ENCODE data around the gene TTC39B. TPM values are rescaled to one million over a fixed set of nuclear protein-coding genes. Genes with fewer than 3 reads are reported as not detected.
"Not testable (repeated sequence)": the region's sequence is repeated elsewhere in the genome, so short reads cannot be mapped to it uniquely, and the experiment has no call there.

TTC39B gene
- total RNA-seq, 2 experiments from 2014 or later, result 0.06 TPM; not detected in 1

GRCh38 chr9:15332939-15333338, 25.9 kb upstream of the TTC39B start:
- no peaks in the 10 kb centered on the region for H3K4me1 ChIP-seq (ENCODE audit: insufficient read depth, low read length, poor library complexity, severe bottlenecking)
- intact Hi-C loops (cut with micrococcal nuclease; ENCODE audit: unreplicated experiment), result no loop called here
- H3K9me3 ChIP-seq (ENCODE audit: low read length), result no peaks in the 10 kb centered on the region
- no peak for DNase-seq (ENCODE audit: low spot score)
- no peak for TF ChIP-seq EZH2phosphoT487 (IDR thresholded peaks at IDR 0.05; ENCODE audit: borderline replicate concordance, low read depth, low read length)
- TF ChIP-seq CTCF (conservative IDR thresholded peaks at IDR 0.05; ENCODE audit: low read length), result no peak
- no TSS peak for BruUV-seq (replicated peaks)
- CTCF ChIA-PET (ENCODE audit: unreplicated experiment), result no interaction called here
- no peaks in the 10 kb centered on the region for H3K79me2 ChIP-seq (ENCODE audit: insufficient read depth, low read depth, low read length)
- H4K20me1 ChIP-seq (ENCODE audit: insufficient read depth, low read length), result no peaks in the 10 kb centered on the region
- no peak overlapping the region for H3K4me3 ChIP-seq (ENCODE audit: low read depth, low read length, poor library complexity, severe bottlenecking)
- no peaks in the 10 kb centered on the region for H3K9me2 ChIP-seq (ENCODE audit: insufficient read depth, low read length)
- H2AFZ ChIP-seq (ENCODE audit: low read length), result no peak overlapping the region
- H3K36me3 ChIP-seq (ENCODE audit: insufficient read depth, low read length), result no peaks in the 10 kb centered on the region
- POLR2A ChIA-PET, result no interaction called here
- no peak overlapping the region for H3K27ac ChIP-seq (ENCODE audit: low read depth, low read length, poor library complexity, severe bottlenecking)
- H3K4me2 ChIP-seq (ENCODE audit: low read length), result no peak overlapping the region

GRCh38 chr9:15329539-15330109, 22.6 kb upstream of the TTC39B start:
- Histone ChIP-seq H3K36me3 (ENCODE audit: insufficient read depth, low read length) (no peaks in the 10 kb centered on the region), H4K20me1 (ENCODE audit: insufficient read depth, low read length) (no peaks in the 10 kb centered on the region), H2AFZ (ENCODE audit: low read length) (no peak overlapping the region), H3K9me3 (ENCODE audit: low read length) (no peaks in the 10 kb centered on the region), H3K4me2 (ENCODE audit: low read length) (no peak overlapping the region), H3K9me2 (ENCODE audit: insufficient read depth, low read length) (no peaks in the 10 kb centered on the region), H3K79me2 (ENCODE audit: insufficient read depth, low read depth, low read length) (no peaks in the 10 kb centered on the region), H3K4me1 (ENCODE audit: insufficient read depth, low read length, poor library complexity, severe bottlenecking) (no peaks in the 10 kb centered on the region), H3K4me3 (ENCODE audit: low read depth, low read length, poor library complexity, severe bottlenecking) (no peak overlapping the region), H3K27ac (ENCODE audit: low read depth, low read length, poor library complexity, severe bottlenecking) (no peak overlapping the region)
- no TSS peak for BruUV-seq (replicated peaks)
- intact Hi-C loops (cut with micrococcal nuclease; ENCODE audit: unreplicated experiment), result no loop called here
- CTCF ChIA-PET (ENCODE audit: unreplicated experiment), result no interaction called here
- POLR2A ChIA-PET, result no interaction called here
- TF ChIP-seq CTCF (conservative IDR thresholded peaks at IDR 0.05; ENCODE audit: low read length) (no peak), EZH2phosphoT487 (IDR thresholded peaks at IDR 0.05; ENCODE audit: borderline replicate concordance, low read depth, low read length) (no peak)
- no peak for DNase-seq (ENCODE audit: low spot score)

GRCh38 chr9:15328946-15329345, 21.9 kb upstream of the TTC39B start:
- H3K9me2 ChIP-seq (ENCODE audit: insufficient read depth, low read length), result no peaks in the 10 kb centered on the region

GRCh38 chr9:15322695-15323094, 15.7 kb upstream of the TTC39B start:
- H3K79me2 ChIP-seq (ENCODE audit: insufficient read depth, low read depth, low read length); H3K36me3 ChIP-seq (ENCODE audit: insufficient read depth, low read length); POLR2A ChIA-PET; CTCF ChIA-PET (ENCODE audit: unreplicated experiment); H4K20me1 ChIP-seq (ENCODE audit: insufficient read depth, low read length); H3K9me3 ChIP-seq (ENCODE audit: low read length); H3K4me3 ChIP-seq (ENCODE audit: low read depth, low read length, poor library complexity, severe bottlenecking); H3K27ac ChIP-seq (ENCODE audit: low read depth, low read length, poor library complexity, severe bottlenecking); BruUV-seq (replicated peaks); H3K4me2 ChIP-seq (ENCODE audit: low read length); intact Hi-C loops (cut with micrococcal nuclease; ENCODE audit: unreplicated experiment); H3K4me1 ChIP-seq (ENCODE audit: insufficient read depth, low read length, poor library complexity, severe bottlenecking); H2AFZ ChIP-seq (ENCODE audit: low read length); H3K9me2 ChIP-seq (ENCODE audit: insufficient read depth, low read length); DNase-seq (ENCODE audit: low spot score): not testable (repeated sequence)

More at GRCh38 chr9:15328946-15329345, 21.9 kb upstream of the TTC39B start:
- BruUV-seq (replicated peaks), result no TSS peak
- Histone ChIP-seq H3K79me2 (ENCODE audit: insufficient read depth, low read depth, low read length) (no peaks in the 10 kb centered on the region), H4K20me1 (ENCODE audit: insufficient read depth, low read length) (no peaks in the 10 kb centered on the region), H3K36me3 (ENCODE audit: insufficient read depth, low read length) (no peaks in the 10 kb centered on the region), H3K9me3 (ENCODE audit: low read length) (no peaks in the 10 kb centered on the region), H3K4me3 (ENCODE audit: low read depth, low read length, poor library complexity, severe bottlenecking) (no peak overlapping the region), H3K27ac (ENCODE audit: low read depth, low read length, poor library complexity, severe bottlenecking) (no peak overlapping the region), H3K4me1 (ENCODE audit: insufficient read depth, low read length, poor library complexity, severe bottlenecking) (no peaks in the 10 kb centered on the region), H2AFZ (ENCODE audit: low read length) (no peak overlapping the region), H3K4me2 (ENCODE audit: low read length) (no peak overlapping the region)
- ChIA-PET CTCF (ENCODE audit: unreplicated experiment) (no interaction called here), POLR2A (no interaction called here)
- intact Hi-C loops (cut with micrococcal nuclease; ENCODE audit: unreplicated experiment), result no loop called here
- no peak for TF ChIP-seq EZH2phosphoT487 (IDR thresholded peaks at IDR 0.05; ENCODE audit: borderline replicate concordance, low read depth, low read length)
- no peak for TF ChIP-seq CTCF (conservative IDR thresholded peaks at IDR 0.05; ENCODE audit: low read length)
- no peak for DNase-seq (ENCODE audit: low spot score)

All from OCI-LY7 (cell line).